ENCODE measurements around the gene PROB1.

GRCh38 chr5:139403418-139403786 lies 8.5 kb upstream of the PROB1 start:
- no peak for TF ChIP-seq CTCF (IDR thresholded peaks at IDR 0.05; ENCODE audit: control extremely low read depth in 1 of 3, insufficient read depth in 1 of 3, low read depth in 1 of 3, low read length in 3 of 3)
- no peak for TF ChIP-seq ZNF274 (IDR thresholded peaks at IDR 0.05; ENCODE audit: borderline replicate concordance, extremely low read depth, low read length)
- no peak for TF ChIP-seq RFX5 (IDR thresholded peaks at IDR 0.05; ENCODE audit: borderline replicate concordance, low read depth, low read length)
- TF ChIP-seq CHD2 (IDR thresholded peaks at IDR 0.05; ENCODE audit: low read length): no peak
- TF ChIP-seq POLR2A (IDR thresholded peaks at IDR 0.05; ENCODE audit: control extremely low read depth in 1 of 2, low read depth in 2 of 2, low read length in 2 of 2): no peak
- TF ChIP-seq EP300 (IDR thresholded peaks at IDR 0.05; ENCODE audit: borderline replicate concordance in 1 of 2, low read depth in 2 of 2, low read length in 2 of 2): no peak
